ENCODE results near the gene TJP2.

Gene TJP2

DNA sequence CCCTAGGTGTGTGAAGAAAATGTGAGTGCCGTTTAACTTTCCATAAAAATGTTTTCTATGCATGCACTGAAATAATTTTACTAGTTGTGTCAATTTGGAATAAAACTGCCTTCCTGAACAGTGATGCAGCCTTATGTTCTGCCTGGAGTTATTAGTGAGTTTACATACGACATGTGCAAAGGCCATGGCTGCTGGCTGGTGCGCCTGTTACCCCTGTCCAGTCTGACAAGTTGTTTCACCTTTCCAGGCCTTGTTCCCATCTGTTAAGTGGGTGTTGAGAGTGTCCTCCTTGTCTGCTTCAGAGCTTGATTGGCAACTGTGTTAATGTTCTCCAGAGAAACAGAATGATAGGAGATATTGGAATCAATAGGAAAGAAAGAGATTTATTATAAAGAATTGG, 60.6 kb downstream of the TJP2 start:
- no peak for DNase-seq

GRCh38 chr9:69236188-69236587, 62.1 kb downstream of the TJP2 start:
- DNase-seq, result no peak

- no peak for DNase-seq
Observed at GRCh38 chr9:69237702-69238295, 63.7 kb downstream of the TJP2 start.

GRCh38 chr9:69243116-69243515, 69.0 kb downstream of the TJP2 start:
- DNase-seq, result no peak

DNA sequence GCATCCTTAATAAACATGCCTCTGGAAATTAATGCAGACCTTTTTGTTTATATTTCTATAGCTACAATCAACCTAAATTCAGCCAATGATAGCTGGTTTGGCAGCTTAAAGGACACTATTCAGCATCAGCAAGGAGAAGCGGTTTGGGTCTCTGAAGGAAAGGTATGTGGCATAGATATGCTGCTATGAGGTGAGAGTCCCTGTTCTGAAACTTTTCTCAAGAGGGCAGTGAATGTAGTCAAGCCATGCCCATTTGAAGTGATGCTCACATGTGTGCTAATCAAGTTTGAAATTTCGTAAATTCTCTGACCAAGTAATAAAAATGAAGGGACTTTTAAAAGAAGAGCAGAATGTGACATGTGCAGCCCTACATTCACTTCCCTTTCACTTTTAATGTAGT, 72.6 kb downstream of the TJP2 start:
- DNase-seq, result no peak

DNA sequence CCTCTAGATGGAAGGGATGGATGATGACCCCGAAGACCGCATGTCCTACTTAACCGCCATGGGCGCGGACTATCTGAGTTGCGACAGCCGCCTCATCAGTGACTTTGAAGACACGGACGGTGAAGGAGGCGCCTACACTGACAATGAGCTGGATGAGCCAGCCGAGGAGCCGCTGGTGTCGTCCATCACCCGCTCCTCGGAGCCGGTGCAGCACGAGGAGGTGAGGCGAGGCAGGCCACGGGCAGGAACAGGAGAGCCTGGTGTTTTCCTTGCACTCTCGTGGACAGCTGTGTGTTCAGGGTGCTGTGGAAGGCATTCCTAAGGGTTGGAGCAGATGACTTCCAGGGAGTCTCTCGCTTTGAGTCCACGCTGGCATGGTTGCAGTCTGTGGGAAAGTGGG, 73.9 kb downstream of the TJP2 start:
- DNase-seq, result no peak

- DNase-seq, result peak; percentile 9
Observed at GRCh38 chr9:69249337-69249736, 75.3 kb downstream of the TJP2 start.

DNA sequence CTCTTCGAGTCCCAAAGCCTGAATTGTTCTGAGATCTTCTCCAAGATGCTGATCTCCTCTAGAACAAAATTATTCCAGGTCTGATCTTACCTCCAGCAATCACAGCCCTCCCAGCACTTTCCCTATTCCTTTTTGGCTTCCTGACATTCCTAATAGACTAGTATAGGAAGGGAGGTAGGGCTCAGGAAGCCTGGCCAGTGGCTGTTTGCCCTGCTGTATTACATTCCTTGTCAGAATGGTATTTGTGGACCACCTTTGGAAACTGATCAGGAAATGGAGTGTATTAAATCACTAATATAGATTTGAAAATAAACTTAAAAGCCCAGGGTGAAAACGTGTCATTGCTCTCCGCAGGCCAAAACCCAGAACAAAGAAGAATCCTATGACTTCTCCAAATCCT, 76.6 kb downstream of the TJP2 start:
- DNase-seq, result no peak

- DNase-seq, result no peak
Observed at GRCh38 chr9:69252436-69252835, 78.4 kb downstream of the TJP2 start.

DNA sequence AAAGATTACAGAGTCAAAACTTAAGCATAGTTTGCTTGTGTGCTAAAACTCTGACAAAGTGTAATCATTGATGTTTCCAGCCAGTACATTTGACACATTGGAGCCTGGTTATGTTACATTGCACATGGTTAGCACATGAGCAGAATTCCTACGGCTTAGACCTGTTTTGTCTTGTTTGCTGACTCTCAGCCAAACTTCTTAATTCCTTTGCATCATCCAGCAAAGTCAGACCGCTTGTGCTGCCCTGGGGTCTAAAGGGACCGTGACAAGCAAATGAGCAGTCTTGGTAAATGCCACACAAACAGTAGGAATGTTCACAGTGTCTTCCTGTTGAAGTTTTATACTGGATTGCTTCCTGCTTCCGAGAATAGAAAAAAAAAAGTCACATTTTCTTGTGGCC, 79.0 kb downstream of the TJP2 start:
- DNase-seq, result peak; percentile 70

- DNase-seq, result no peak
Observed at GRCh38 chr9:69254223-69254622, 80.1 kb downstream of the TJP2 start.

DNA sequence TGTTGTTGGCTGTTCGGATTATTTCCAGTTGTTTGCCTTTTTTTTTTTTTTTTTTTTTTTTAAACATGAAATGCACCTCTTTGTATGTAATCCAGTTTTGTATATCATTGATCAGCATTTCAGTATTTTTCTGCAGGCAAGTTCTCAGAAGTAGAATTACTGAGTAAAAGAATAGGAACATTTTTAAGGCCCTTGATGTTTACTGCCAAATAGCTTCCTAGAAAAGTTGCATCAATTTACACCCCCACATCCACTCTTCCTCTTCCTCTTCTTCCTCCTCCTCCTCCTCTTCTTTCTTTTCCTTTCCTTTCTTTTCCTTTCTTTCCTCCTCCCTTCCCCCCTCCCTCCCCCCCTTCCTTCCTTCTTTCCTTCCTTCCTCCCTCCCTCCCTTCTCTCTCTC, 81.5 kb downstream of the TJP2 start:
- no peak for DNase-seq

GRCh38 chr9:69258551-69258950, 84.5 kb downstream of the TJP2 start:
- no peak for DNase-seq

- no peak for DNase-seq
Observed at GRCh38 chr9:69260161-69260560, 86.1 kb downstream of the TJP2 start.

DNA sequence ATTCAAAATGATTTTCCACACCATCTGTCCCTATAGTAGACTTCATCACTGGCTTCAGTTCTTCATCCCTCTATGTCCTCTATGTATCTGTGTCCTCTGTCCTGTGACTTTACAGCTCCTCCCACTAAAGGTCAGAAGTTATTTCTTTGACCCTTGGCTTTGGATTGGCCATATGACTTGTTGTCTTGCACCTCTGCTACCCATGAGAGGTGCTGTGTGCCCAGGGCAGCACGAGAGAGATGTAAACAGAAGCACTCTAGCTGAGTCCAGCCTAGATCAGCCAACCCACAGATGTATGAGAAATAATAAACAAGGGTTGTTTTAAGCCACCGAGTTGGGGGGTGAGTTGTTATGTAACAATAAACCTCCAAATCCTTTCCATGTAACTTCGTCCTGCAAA, 87.6 kb downstream of the TJP2 start:
- no peak for DNase-seq

DNA sequence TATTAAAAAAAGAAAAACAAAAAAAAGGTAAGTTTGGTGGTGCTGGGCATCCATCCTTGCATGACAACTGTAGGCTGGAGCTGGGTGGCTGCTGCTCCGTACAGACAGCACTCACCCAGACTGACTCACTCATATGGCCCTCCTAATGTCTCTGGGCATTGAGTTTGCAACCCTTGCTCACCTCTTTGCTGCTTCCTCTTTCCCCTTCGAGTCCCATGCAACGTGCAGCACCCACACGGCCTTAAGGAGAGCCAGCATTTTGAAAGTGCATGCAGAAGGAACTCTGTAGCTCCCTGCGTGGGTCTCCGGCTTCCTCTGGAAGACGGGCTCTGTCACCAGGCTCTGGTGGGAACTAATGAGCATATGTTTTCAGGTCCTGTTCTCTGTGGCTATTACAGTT, 90.4 kb downstream of the TJP2 start:
- no peak for DNase-seq

DNA sequence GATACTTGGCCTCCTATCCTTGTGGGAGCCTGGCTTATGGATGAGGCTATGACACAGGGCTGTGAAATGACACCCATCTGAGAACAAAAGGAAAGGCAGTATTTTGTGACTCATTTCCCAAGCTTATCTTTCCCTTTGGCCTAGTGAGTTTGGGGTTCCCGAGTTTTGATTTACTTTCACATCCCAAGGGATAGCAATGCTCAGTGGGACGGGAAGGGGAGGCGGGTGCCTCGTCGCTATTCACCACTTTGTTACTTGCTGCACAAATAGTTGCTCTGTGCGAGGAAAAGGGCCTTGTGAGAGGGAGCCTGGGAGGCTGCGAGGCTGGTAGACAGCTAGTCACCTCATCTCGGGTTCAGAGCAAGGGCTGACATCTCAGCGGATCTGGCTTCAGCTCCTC, 91.8 kb downstream of the TJP2 start:
- DNase-seq, result peak; percentile 45

DNA sequence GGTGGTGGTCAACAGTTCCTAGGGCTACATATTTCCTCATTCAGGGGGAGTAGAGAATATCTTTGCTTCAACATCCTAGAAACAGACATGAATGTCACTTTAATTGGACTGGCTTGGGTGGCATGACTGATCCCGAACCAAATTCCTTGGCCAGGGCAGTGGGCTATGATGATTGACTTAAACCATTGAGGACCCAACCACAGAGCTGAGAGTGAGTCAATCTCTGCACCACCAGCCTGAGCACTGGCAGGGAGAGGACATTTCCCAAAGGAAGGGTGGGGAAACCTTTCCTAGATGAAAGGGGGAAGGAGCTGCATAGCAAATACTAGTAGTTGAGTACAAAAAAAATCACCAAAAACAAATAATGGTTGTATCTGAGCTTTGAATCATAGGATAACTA, 98.1 kb downstream of the TJP2 start:
- DNase-seq, result no peak

DNA sequence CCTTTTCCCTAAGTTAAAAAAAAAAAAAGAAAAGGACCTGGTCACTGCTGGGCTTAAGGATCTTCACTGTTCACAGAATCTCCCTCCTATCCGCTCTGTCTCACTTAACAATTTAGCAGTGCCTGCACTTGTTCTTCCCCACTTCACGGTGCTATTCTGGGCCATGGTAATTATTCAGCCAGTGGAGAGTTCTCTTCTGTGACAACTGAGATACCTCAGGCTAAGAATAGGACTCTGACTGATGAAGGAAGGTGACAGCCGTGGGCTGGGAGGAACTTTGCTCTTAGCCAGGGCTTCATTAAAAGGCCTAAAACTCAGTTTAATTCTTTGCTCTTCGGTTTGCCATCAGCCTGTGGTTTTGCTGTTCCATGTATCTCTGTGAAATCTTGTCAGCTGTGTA, 99.1 kb downstream of the TJP2 start:
- no peak for DNase-seq

DNA sequence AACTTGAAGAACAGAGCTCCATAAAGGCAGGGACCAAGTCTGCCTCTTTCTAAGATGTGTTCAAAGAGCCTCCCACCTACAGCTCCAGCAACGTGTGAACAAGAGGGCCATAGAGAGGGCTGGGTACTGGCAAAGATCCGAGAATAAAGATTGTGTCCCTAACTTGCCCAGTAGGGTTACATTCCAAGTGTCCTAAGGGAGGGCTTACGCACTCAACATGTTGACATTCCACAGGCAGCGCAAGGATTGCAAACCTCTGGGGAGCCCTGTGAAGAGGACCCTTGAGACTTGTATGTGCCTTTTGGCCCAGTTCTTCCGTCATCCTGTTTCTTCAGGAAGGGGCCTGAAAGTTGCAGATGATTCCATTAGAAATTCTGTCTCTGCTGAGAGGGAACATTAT, 102.7 kb downstream of the TJP2 start:
- peak; percentile 40 for DNase-seq

DNA sequence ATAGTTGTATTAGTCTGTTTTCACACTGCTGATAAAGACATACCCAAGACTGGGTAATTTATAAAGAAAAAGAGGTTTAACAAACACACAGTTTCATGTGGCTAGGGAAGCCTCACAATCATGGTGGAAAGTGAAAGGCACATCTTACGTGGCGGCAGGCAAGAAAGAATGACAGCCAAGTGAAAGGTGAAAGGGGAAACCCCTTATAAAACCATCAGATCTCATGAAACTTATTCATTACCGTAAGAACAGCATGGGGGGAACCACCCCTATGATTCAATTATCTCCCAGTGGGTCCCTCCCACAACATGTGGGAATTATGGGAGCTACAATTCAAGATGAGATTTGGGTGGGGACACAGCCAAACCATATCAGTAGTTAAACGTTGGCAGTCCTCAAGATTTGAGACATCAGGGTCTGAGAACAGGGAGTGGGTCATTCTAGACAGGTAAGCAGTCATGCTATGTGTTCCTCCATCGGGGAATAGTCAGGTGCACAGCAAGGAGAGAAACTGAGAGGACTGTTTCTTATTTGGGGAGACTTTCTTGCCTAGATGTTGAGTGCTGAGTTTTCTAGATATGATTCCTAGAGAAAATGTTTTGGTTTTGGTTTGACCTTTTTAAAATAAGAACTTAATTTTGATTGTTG, 105.1 kb downstream of the TJP2 start:
- no peak for DNase-seq

- no peak for DNase-seq
Observed at GRCh38 chr9:69279733-69280132, 105.7 kb downstream of the TJP2 start.

DNA sequence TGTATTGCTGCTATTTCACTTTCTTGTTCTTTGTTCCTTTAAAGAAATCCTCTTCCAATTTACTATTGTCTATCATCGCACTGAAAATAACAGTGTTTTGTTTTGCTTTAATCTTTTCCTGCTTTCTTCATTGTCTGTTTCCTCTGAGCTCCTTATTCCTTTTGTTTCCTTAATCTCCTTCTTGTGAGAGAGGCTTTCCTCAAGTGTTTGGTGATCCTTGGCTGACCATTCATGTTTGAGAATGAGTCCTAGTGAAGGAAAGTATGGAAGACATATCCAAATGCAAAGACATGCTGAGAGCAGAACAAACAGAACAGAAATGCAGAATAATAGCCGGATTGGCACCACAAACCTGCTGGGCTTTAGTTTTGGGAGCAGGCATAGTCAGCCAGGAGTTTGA, 108.9 kb downstream of the TJP2 start:
- DNase-seq, result no peak

DNA sequence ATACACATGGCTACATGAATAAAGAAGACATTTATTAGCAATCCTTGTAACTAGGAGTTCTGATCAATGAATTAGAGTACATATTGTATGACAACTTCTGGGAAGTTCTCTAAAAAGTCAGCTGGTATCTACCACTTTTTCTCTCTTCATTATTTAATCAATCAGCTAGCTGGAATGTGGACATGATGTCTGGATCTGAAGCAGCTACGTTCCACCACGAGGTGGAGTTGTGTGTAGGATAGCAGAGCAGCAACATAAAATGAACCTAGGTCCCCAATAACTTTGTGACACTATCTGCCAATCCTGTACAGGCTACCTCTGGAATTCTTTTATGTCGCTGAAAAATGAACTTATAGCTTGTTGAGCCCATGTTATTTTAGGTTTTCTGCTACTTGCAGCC, 118.0 kb downstream of the TJP2 start:
- DNase-seq, result no peak

- DNase-seq, result no peak
Observed at GRCh38 chr9:69293156-69293555, 119.1 kb downstream of the TJP2 start.
